Activated T-helper 9 cell treated with anti-CD3 and anti-CD28 coated beads, Interleukin-2, amount 50 U/mL, for 16 hours (primary cell): Measurements from ENCODE around the gene GJC2.
"Not testable (repeated sequence)": the region's sequence is repeated elsewhere in the genome, so short reads cannot be mapped to it uniquely, and the experiment has no call there.

ENCODE experiments used
- DNase-seq: peaks from one replicate; pipeline ENCODE4 v3.0.0-alpha.2; 2020; ENCODE audit warnings: low read depth

Gene GJC2

DNA sequence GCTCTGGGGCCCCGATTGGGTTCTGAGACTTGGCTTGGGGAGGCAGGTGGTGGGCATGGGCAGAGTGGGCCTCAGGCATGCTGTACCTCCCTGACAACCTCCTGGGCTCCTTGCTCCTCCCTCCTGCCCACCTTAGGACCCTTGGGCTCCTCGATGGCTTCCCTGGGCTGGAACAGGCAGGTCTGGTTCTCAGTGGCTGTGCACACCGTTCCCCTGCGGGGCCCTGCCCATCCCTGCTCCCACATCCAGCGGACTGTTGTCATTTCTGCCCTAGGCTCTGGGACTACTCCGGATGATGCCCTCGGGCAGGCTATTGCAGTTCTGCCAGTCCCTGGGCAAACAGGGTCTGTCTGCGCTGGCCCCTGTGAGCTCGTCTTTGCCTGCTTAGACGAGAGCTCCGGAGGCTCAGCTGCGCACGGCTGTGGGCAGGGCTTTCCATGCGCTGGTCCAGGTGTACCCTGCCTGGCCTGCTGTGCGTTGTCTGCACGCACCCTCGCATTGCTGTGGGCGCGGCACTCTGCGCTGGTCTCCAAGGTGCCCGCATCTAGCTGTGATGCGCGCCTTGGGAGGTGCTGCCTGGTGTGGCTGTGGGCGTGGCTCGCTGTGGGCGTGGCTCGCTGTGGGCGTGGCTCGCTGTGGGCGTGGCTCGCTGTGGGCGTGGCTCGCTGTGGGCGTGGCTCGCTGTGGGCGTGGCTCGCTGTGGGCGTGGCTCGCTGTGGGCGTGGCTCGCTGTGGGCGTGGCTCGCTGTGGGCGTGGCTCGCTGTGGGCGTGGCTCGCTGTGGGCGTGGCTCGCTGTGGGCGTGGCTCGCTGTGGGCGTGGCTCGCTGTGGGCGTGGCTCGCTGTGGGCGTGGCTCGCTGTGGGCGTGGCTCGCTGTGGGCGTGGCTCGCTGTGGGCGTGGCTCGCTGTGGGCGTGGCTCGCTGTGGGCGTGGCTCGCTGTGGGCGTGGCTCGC is 24.1 kb downstream of the GJC2 start:
- not testable (repeated sequence) for DNase-seq

- DNase-seq, result peak; percentile 19
Measured at GRCh38 chr1:228174482-228175315, 25.0 kb downstream of the GJC2 start.

GRCh38 chr1:228175316-228176023 is 25.7 kb downstream of the GJC2 start:
- no peak for DNase-seq

GRCh38 chr1:228176024-228176395 is 26.3 kb downstream of the GJC2 start:
- DNase-seq, result no peak

DNA sequence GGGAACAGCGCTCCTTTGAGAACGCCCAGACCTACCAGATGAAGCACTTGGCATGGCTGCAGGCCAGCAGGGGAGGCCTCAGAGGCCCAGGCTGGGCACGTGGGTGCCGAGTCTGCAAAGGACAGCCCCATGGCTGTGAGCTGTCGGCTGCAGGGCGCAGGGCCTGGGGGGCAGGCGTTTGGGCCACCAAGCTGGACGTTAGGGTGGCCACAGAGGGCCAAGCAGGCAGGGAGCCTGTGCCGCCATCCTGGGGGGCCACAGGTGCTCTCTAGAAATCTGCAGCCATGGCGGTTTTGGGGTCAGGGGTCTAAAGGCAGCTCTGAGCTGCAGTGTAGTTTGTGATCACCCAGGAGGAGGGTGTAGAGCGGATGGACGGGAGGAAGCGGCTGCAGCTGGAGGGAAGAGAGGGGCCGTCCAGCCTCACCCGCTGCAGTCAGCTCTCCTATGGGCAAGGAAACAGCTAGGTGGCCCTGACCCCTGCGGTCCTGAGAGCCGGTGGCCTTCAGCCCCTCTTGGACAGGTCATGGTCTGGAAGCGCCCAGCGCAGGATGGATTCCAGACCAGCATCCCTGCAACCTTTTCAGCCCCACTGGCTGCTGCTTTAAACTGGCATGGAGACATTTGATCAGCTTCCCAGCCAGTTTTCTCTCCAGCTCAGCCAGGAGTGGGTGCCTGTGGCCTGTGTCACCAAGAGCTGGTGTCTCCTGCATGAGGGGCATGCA is 26.9 kb downstream of the GJC2 start:
- DNase-seq, result no peak

GRCh38 chr1:228177183-228177475 is 27.4 kb downstream of the GJC2 start:
- no peak for DNase-seq

GRCh38 chr1:228177721-228178710 is 28.3 kb downstream of the GJC2 start:
- no peak for DNase-seq

GRCh38 chr1:228178737-228179684 is 29.3 kb downstream of the GJC2 start:
- DNase-seq, result no peak

GRCh38 chr1:228180271-228180958 is 30.7 kb downstream of the GJC2 start:
- DNase-seq, result no peak

DNA sequence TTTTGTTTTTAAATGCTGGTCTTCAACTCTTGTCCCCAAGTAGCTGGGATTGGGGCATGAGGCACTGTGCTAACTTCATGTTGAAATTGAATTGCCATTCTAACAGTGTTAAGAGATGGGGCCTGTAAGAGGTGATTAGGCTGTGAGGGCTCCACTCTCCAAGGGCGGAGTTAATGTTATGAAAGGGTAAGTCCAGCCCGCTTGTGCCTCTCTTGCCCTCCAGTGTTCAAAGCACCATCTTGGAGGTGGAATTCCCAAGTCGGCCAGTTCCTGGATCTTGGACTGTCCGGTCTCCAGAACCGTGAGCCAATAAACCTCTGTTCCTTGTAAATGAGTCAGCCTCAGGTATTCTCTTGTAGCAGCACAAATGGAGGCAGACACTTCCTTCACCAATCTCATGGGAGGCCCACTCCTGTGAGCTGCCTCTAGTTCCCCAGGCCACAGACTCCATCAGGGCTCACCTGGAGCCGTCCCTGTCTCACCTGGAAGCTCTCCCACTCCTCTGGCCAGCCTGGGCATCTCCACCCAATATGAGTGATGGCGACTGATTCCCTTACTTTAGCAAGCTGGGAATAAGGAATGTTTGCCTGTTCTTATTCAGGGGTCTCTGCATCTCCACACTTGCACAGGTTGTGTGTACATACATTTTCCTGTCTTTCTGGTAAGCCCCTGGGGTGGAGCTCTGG is 31.4 kb downstream of the GJC2 start:
- DNase-seq, result no peak

- DNase-seq, result no peak
Measured at GRCh38 chr1:228181645-228182034, 31.9 kb downstream of the GJC2 start.

DNA sequence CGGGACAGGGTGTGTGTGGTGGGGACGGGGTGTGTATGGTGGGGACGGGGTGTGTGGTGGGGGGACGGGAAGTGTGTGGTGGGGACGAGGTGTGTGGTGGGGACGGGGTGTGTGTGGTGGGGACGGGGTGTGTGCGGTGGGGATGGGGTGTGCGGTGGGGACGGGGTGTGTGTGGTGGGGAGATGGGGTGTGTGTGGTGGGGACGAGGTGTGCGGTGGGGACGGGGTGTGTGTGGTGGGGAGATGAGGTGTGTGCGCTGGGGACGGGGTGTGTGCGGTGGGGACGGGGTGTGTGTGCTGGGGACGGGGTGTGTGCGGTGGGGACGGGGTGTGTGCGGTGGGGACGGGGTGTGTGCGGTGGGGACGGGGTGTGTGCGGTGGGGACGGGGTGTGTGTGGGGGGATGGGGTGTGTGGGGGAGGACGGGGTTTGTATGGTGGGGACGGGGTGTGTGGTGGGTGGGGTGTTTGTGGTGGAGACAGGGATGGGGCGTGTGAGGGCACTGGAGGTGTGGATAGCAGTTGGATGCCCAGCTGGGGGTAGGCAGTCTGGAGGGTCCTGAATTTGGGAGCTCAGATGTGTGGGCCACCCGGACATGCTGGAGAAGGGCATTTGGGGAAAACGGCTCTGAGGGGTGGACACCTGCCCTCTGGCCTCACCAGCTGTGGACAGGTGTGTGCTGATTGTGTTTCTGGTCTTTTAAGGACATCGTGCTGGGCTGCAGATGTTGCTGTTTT is 32.7 kb downstream of the GJC2 start:
- DNase-seq, result no peak

GRCh38 chr1:228184152-228184551 is 34.4 kb downstream of the GJC2 start:
- no peak for DNase-seq

DNA sequence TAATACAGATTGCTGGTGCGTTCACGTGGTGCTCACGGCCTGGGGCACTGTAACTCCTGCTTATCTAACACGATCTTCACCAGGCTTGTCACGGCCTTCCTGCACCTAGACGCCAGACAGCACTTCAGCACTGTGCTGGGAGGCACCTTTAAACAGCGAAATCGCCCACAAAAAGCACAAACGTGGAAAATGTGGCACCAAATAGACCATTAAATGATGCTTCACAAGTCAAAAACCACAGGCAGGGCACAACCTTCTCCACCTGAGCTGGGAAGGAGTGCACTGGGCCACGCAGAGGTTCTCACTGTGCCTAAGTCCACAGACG is 35.9 kb downstream of the GJC2 start:
- DNase-seq, result peak; percentile 26

GRCh38 chr1:228188249-228188648 is 38.5 kb downstream of the GJC2 start:
- not testable (repeated sequence) for DNase-seq

GRCh38 chr1:228190182-228190581 is 40.5 kb downstream of the GJC2 start:
- DNase-seq, result no peak

DNA sequence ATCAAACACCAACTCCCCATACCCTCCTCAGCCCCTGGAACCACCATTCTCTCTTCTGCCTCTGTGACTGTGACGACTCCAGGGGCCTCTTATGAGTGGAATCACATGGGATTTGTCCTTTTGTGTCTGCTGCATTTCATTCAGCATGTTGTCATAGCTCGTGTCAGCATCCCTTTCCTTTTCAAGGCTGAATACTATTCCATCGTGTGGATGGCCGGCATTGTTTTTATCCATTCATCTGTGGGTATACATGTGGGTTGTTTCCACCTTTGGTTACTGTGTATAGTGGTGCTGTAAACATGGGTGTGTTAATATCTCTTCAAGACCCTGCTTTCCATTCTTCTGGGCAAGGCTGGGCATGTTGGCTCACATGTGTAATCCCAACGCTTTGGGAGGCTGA is 41.0 kb downstream of the GJC2 start:
- no peak for DNase-seq

GRCh38 chr1:228194436-228194835 is 44.7 kb downstream of the GJC2 start:
- DNase-seq, result no peak
